Activated CD8-positive, alpha-beta memory T cell treated with anti-CD3 and anti-CD28 coated beads, Interleukin-2, amount 50 U/mL, for 24 hours (primary cell): ENCODE data around the gene TMSB4X.
"Not testable (repeated sequence)": the region's sequence is repeated elsewhere in the genome, so short reads cannot be mapped to it uniquely, and the experiment has no call there.

Source experiments
- DNase-seq: peaks from one replicate; pipeline ENCODE4 v3.0.0-alpha.2; 2020; ENCODE audit errors: extremely low read depth

The TMSB4X gene

GRCh38 chrX:12974796-12975669 lies at the start of gene TMSB4X:
Gene TMSB4X (plus strand): TSS chrX:12975110.
- DNase-seq: peak; percentile 59

- no peak for DNase-seq
Observed at GRCh38 chrX:12929701-12930100, 45.2 kb upstream of the TMSB4X start.

- no peak for DNase-seq
Observed at GRCh38 chrX:12930150-12930549, 44.8 kb upstream of the TMSB4X start.

GRCh38 chrX:12932244-12932643 lies 42.7 kb upstream of the TMSB4X start:
- DNase-seq: no peak

GRCh38 chrX:12934850-12935249 lies 40.1 kb upstream of the TMSB4X start:
- DNase-seq: no peak

- DNase-seq: no peak
Observed at GRCh38 chrX:12936947-12937346, 38.0 kb upstream of the TMSB4X start.

GRCh38 chrX:12940471-12940870 lies 34.4 kb upstream of the TMSB4X start:
- DNase-seq: not testable (repeated sequence)

- not testable (repeated sequence) for DNase-seq
Observed at GRCh38 chrX:12943592-12943991, 31.3 kb upstream of the TMSB4X start.

- not testable (repeated sequence) for DNase-seq
Observed at GRCh38 chrX:12944452-12944851, 30.5 kb upstream of the TMSB4X start.

- no peak for DNase-seq
Observed at GRCh38 chrX:12945494-12945893, 29.4 kb upstream of the TMSB4X start.

GRCh38 chrX:12946406-12946805 lies 28.5 kb upstream of the TMSB4X start:
- DNase-seq: no peak

- no peak for DNase-seq
Observed at GRCh38 chrX:12946838-12947544, 27.9 kb upstream of the TMSB4X start.

GRCh38 chrX:12947545-12948235 lies 27.2 kb upstream of the TMSB4X start:
- no peak for DNase-seq

GRCh38 chrX:12948495-12948894 lies 26.4 kb upstream of the TMSB4X start:
- DNase-seq: no peak

GRCh38 chrX:12949205-12949926 lies 25.5 kb upstream of the TMSB4X start:
- DNase-seq: no peak

GRCh38 chrX:12949927-12950656 lies 24.8 kb upstream of the TMSB4X start:
- DNase-seq: peak; percentile 66

GRCh38 chrX:12950851-12951594 lies 23.9 kb upstream of the TMSB4X start:
- DNase-seq: no peak

- DNase-seq: no peak
Observed at GRCh38 chrX:12951595-12951975, 23.3 kb upstream of the TMSB4X start.

- DNase-seq: no peak
Observed at GRCh38 chrX:12953420-12953819, 21.5 kb upstream of the TMSB4X start.

GRCh38 chrX:12954376-12954775 lies 20.5 kb upstream of the TMSB4X start:
- no peak for DNase-seq
